CD4-positive, alpha-beta T cell treated with Interleukin-6 at 100 ng/mL for 8 hours (primary cell): ENCODE results near the gene DPH2.

Experiments used
- DNase-seq: peaks from one replicate; pipeline ENCODE4 v3.0.0-alpha.2; 2020; ENCODE audit warnings: mixed read lengths, low spot score

The DPH2 gene

GRCh38 chr1:43944860-43945259, 24.9 kb upstream of the DPH2 start:
- no peak for DNase-seq

DNA sequence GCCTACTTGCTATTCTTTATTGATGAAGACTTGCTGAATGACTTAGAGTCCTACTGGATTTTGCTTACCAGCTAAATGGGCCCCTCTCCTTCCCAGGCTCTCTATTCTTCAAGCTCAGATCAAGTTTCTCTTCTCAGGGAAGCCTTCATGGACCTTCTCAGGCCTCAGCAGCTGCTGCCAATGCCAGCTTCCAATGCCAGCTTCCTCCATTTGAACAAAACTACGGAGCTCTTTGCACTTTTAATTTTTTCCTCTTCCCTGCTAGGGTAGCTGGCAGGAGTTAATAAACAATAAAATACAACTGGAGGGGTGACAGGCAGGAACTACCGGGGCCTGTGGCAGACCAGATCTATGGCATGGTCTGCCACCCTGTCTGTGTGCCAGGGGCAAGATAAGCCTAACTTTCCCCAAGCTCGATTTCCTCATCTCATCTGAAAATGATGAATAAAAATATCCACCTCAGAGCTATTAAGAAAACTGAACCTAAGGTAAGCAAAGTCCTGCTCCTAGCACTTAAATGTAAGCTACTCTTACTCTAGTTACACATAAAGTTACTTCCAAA, 24.1 kb upstream of the DPH2 start:
- DNase-seq = no peak

DNA sequence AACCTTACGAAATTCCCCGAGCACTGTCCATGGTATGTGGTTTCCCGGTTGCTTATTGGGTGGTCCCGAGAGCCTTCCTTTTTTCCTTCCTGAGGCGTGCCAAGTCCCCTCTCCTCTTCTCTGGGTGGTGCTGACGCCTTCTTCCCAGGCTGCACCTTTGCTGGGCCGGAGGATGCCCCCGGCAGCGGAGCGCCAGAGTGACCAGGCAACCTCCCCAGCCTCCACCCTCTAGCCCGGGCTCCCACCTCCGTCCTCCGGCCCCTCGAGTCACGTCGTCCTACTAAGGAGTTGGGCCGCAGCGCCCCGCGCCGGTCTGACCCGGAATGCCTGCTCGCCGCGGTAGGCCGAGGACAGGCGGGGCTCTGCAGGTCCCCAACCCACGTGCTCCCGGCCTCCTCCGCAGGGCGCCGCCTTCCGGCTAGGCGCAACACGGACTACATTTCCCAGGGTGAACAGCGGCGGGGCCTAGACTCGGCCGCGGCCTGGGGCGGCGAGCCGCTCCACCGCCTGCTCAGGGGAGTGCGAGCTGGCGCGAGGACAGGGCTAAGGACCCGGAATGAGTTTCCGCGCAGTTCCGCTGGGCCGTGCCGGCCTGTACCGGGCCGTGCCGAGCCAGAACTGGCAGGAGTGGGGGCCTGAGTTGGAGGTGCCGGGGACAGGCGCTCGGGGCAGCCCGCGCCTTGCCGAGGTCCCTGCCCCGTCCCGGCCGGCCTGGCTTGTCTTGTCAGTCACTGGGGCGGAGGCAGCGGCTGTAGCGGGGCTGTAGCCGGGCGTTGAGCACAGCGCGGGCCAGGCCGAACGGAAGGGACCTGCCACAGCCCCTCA, 23.4 kb upstream of the DPH2 start, which contains the start of gene IPO13:
IPO13 (plus strand) TSS at position 715 of the 825 bp plus-strand sequence. CDS start 651 bp downstream, outside the sequence.
- DNase-seq = peak; percentile 94

- no peak for DNase-seq
These were observed 22.5 kb upstream of the DPH2 start for GRCh38 chr1:43947061-43947873.

- DNase-seq = no peak
These were observed 21.9 kb upstream of the DPH2 start for GRCh38 chr1:43947874-43948437.

DNA sequence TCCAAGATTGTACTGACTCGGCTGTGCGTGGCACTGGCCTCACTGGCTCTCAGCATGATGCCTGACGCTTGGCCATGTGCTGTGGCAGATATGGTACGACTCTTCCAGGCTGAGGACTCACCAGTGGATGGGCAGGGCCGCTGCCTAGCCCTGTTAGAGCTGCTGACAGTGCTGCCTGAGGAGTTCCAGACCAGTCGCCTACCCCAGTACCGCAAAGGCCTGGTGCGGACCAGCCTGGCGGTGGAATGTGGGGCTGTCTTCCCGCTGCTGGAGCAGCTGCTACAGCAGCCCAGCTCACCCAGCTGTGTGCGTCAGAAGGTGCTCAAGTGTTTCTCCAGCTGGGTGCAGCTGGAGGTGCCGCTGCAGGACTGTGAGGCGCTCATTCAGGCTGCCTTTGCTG, 20.1 kb upstream of the DPH2 start:
- DNase-seq = no peak

GRCh38 chr1:43951021-43951985, 18.5 kb upstream of the DPH2 start:
- no peak for DNase-seq

DNA sequence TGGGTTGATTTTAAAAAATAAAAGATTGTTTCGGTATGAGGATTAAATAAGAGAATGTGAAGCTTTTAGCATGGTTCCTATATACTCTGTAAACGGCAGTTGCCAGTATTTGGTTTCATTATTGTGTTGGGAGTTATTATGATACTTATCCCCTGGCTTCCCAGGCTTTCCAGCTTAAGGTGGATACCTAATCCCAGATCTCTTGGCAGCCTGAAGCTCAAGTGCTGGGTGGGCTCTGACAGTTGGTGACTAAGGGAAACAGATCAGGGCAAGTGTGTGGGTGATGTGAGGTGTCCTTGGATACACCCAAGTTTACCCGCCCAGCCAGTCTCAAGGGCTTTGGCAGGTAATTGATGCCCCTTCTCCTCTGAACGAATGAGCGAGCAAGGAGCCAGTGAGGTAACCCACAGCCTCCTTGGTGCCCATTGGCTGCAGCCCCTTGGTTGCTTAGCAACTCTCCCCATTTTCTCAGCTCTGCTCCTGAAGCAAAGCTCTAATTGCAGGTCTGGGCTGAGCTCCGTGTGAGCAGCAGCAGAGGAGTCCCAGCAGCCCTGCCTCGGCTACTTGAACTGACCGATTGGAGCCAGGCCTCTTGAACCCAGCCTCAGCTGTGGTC, 17.0 kb upstream of the DPH2 start:
- DNase-seq = no peak

DNA sequence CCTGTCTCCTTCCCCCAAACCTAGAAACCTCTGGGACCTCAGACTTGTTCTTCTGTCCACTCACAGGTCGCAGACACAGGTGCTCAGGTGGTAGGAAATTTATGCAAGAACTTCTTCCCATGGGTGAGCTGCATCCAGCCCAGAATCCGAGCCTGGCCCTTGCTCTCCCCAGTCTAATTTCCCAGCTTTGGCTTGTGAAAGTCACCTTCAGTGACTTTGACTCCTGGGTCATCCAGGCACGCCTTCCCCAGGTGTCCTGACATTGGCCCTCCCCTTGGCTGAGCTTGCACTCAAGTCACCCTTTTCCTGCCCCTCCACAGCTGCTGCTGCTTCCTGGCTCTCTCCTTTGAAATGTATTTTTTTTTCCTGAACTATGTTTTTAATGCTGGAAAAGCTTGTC, 16.4 kb upstream of the DPH2 start:
- no peak for DNase-seq

DNA sequence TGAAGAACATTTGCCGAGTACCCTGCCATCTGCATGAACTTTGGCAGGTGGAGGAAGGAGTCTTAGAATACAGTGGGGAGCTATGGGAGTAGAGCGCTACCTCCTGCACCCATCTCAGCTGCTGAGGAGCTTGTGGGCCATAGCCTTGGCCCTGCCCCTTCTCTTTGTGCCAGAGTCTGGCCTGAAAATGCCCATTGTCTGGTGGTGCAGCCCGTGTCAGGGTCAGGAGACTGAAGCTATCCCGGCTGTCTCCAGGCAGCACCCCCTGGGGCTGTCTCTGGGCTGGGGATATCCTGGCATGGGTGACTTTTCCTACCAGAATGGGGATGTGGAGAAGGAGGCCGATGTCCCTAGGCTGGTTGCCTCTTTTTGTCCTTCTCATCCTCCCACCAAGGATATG, 15.8 kb upstream of the DPH2 start:
- no peak for DNase-seq

DNA sequence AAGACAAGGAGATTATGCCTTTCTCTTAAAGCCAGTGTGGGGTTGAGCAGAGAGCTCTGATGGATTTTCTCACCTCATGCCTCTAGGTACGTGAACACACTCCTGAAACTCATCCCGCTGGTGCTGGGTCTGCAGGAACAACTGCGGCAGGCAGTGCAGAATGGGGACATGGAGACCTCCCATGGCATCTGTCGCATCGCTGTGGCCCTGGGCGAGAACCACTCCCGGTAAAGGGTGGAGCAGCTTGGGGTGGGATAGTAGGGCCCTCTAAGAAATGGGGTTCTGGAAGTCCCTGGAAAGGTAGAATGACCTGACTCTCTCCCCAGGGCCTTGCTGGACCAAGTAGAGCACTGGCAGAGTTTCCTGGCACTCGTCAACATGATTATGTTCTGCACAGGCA, 13.6 kb upstream of the DPH2 start:
- DNase-seq = no peak

GRCh38 chr1:43957407-43958040, 12.3 kb upstream of the DPH2 start:
- no peak for DNase-seq

DNA sequence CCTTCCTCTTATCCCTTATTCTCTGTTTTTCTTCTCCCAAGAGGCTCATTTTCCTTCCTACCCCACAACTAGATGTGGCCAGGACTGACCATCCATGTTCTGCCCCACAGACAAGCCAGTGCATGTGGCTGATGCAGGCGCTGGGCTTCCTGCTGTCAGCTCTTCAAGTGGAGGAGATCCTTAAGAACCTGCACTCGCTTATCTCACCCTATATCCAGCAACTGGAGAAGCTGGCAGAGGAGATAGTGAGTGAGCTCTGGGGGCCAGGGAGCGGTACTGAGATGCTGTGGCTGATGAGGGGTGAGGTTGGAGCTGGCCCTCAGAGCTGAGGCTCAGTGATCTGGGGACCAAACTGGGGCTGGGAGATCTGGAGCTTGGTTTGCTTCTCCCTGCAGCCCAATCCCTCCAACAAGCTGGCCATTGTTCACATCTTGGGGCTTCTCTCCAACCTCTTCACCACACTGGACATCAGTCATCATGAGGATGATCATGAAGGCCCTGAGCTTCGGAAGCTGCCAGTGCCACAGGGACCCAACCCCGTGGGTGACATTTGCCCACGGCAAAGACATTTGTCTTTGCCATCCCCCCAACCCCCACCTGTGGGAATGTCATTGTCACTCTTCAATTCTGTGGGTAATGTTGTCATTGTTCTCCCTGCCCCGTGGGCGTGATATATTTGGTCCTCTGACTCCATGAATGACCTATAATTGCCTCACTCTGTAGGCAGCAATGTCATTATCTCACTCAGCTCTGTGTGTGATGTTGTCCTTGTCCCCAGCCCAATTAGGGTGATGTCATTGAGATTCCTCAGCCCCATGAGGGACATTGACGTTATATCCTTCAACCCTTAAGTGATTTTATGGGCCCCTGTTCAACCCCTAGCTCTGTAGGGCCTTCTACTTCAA, 11.2 kb upstream of the DPH2 start:
- no peak for DNase-seq

GRCh38 chr1:43960798-43961197, 9.0 kb upstream of the DPH2 start:
- no peak for DNase-seq

GRCh38 chr1:43961692-43962091, 8.1 kb upstream of the DPH2 start:
- no peak for DNase-seq

- DNase-seq = no peak
These were observed 7.5 kb upstream of the DPH2 start for GRCh38 chr1:43962324-43962723.

DNA sequence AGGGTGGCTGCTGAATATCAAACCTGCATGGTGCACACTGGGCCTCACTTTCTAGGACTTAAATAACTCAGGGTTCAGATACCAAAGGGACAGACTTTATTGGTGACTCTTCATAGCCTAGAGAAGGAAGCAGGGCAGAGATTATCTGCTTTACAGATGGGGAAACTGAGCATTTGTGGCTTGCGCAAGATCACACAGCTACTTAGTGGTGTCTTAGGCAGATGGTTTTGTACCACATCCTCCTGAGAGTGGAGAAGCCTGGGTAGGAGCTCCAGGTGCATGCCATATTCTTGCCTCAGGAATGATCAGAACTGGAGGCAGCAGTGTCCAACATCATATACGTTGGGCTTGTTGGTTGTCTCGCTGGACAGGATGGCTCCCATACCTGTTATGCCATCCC, 6.8 kb upstream of the DPH2 start:
- no peak for DNase-seq

DNA sequence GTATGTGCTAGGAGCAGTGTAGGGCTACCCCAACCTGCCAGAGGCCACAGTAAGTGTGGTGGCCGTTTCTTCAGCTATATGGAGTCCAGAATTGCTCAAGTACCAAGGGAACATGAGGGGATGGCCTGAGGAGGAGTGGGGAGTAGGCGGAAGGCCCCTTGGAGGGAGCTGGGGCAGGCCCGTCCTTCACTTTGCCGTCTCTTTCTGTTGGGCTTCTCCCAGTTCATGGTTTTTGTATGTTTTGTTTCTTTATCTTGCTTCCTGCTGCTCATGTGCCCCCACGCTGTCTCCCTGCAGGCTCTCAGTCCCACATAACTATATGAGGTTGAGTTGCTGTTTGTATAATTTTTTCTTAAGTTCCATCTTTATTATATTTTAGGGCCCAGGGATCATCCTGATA, 5.9 kb upstream of the DPH2 start:
- no peak for DNase-seq

GRCh38 chr1:43965316-43965715, 4.5 kb upstream of the DPH2 start:
- no peak for DNase-seq
